D721Med (cell line): Measurements from ENCODE around the gene PTPN14.

ENCODE experiments used
- DNase-seq: peaks from one replicate; pipeline ENCODE4 v3.0.0; 2011; ENCODE audit warnings: low spot score; ENCODE audit not compliant: insufficient read length
- FAIRE-seq: peaks from 2 replicates; lab custom pipeline; 2011; peaks lifted over from hg19 to GRCh38; lab: Jason Lieb, UNC
- TF ChIP-seq, protein P1 (sequence below): IDR thresholded peaks from 2 replicates; pipeline ENCODE4 v1.5.1; 2012; ENCODE audit warnings: mild to moderate bottlenecking, control low read depth; ENCODE audit not compliant: insufficient read depth; ENCODE audit errors: missing control alignments

The PTPN14 gene

DNA sequence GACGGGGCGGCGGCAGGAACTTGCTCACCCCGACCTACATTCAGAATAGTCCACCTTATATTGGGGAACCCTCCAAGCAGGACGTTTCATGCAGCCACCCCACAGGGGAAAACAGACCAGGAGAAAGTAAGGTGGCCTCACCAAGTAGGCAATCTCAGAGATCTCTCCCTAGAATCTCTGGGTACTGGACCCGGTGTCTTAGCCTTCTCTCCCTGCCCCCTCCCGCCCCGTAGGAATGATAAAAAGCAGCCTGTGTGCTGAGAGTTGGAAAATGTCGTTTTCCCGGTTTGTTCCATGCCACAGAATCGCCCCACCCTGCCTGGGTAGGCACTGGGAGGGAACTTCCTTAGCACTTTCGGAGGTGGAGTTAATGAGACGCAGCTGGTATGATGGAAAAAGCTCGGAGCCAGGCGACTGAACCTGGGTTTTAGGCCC, 789 bp upstream of the PTPN14 start:
- FAIRE-seq (no peak), DNase-seq (no peak)
- TF ChIP-seq, protein P1, sequence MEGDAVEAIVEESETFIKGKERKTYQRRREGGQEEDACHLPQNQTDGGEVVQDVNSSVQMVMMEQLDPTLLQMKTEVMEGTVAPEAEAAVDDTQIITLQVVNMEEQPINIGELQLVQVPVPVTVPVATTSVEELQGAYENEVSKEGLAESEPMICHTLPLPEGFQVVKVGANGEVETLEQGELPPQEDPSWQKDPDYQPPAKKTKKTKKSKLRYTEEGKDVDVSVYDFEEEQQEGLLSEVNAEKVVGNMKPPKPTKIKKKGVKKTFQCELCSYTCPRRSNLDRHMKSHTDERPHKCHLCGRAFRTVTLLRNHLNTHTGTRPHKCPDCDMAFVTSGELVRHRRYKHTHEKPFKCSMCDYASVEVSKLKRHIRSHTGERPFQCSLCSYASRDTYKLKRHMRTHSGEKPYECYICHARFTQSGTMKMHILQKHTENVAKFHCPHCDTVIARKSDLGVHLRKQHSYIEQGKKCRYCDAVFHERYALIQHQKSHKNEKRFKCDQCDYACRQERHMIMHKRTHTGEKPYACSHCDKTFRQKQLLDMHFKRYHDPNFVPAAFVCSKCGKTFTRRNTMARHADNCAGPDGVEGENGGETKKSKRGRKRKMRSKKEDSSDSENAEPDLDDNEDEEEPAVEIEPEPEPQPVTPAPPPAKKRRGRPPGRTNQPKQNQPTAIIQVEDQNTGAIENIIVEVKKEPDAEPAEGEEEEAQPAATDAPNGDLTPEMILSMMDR = no peak

DNA sequence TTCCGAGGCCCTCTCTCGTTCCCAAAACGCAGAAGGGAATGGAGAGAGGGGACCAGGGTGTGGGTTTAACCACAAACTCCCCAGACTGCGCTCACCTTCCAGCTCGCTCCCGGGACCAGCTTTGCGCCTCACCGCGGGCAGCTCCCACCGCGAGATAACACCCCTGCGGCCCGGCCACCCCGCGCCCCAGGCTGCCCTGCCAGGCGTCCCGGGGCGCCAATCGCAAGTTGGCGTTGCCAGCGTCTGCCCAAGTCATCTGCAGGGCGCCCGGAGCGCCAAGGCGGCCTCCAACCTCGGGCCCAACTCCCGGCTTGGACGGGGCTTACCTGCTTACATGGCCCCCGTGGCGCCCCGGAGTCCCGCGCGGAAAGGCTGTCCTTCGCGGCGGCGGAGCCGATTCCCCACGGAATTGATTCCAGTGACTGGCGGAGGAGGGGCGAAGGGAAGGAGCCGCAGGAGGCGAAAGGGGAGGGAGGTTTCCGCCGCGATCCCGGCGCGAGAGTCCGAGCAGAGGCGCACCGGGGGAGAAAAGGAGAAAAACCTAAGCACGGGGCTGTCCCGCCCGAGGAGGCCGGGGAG, 456 bp downstream of the PTPN14 start:
- DNase-seq (no peak), FAIRE-seq (no peak)
- TF ChIP-seq, protein P1 = no peak

DNA sequence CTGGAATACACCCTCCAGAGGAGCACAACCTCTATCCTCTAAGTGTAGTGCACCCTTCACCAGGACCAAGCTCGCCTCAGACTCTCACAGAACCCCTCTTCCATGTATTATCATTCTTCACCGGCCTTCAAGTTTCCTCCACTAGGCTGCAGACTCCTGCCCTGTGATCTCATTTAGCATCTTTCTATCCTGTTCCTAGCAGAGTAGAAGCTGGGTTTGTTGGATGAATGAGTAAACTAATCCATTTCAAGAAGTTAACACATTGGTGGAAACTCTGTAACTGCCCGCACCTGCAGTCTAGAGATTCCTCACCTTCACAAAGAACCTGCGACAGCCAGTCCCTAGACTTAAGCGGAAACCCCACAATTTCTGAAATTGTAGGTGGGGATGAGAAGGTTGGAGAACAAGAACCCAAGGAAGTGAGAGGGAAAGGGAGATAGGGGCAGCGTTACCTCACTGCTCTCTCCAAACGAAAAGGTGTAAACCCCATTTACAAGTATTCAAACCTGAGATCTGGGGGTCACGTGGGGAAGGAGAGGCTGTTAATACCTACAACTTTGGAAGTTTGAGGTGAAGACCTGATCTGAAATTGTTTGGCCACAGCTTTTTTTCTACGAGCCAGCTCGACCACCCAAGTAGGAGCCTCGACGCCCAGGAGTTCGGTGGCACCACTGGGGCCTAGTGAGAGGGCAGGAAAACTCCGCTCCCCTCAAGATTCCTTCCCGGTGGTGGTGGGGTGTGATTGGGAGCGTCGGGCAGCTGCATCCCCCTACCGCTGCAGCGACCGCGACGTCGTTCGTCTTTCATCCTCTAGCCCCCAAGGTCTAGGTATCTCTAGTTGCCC, 1.2 kb downstream of the PTPN14 start:
- TF ChIP-seq, protein P1 = no peak
- no peak for DNase-seq
- no peak for FAIRE-seq

DNA sequence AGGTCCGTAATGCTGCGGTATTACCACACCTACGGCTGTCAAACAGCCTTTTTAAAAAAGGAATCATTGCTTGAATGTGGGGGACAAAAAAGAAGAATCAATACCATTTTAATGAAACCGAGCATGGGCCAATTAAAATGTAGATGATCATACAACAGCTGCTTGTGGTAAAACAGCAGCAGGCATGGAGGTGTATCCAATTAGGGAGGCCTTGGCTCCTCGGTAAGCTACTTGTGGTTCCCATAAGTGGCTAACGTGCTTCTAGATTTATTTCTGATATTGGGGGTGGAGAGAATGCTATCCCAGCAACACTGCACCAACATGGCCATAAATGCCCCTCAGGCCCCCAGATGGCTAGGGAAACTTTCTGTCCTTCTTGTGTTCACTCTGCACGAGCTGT, 1.8 kb downstream of the PTPN14 start:
- DNase-seq = peak; percentile 47
- peak; percentile 84 for FAIRE-seq
- TF ChIP-seq, protein P1 = no peak

DNA sequence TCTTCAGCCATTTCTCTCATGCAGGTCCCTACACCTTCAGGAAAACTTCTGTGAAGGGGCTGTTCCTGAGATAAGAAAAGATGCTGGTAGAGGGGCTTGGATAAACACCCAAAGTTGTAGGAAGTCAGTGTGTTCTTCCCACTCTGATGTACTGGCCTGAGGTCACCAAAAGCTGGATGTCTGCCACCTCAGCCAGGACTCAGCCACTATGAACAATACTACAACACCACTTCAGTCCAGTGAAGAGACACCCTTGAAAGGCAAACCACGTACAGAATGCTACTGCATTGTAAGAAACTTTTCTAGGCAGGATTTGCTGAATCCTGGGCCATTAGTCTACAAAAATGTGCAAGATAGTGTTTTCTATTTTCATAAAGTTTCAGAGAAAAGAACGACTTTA, 2.4 kb downstream of the PTPN14 start:
- TF ChIP-seq, protein P1 = no peak
- no peak for DNase-seq
- no peak for FAIRE-seq

DNA sequence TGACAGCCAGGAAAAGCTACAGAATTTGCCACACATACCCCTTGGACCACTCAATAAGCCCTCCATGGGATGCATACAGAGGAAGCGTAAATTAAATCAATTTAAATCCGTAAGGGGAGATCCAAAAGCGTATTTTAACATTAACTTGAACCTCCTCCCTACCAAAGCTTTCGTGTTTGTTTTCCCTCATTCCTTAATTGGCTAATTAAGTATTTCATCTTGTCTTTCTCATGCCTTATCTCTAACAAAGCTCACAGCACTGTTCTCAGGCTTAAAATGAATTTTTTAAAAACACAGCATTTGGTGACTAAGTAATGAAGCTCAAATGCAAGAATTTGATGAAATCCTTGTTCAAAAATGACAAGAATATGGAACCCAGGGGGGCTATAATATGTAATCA, 3.1 kb downstream of the PTPN14 start:
- TF ChIP-seq, protein P1 = no peak
- no peak for DNase-seq
- no peak for FAIRE-seq

DNA sequence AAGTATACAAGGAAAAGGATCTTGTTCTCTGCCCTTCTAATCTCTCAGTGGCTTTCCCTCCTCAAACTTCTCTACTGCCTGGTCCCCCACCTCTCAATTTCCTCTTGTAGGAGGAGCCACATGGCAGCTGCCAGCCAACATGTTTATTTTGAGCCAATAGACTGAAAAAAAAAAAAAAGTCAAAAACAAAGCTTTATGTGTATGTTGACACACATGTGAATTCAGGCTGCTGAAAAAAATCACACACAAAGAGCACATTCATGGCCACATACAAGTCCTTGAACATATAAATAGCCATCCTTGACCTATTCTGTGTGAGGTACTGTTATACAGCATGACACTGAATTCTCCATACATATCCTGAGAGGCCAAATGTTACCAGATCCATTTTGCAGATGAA, 3.7 kb downstream of the PTPN14 start:
- FAIRE-seq = no peak
- TF ChIP-seq, protein P1 = no peak
- no peak for DNase-seq
